PC-9 (cell line): ENCODE results near the gene ELMO1.

ENCODE experiments used
- EZH2 ChIP-seq: fragments of 200-600 bp; sonication (generic); IDR thresholded peaks from 2 replicates; pipeline ENCODE4 v1.8.0; 2017; ENCODE audit warnings: antibody characterized with exemption, low read depth
- TF ChIP-seq, protein P1 (sequence below): fragments of 200-600 bp; sonication (generic); conservative IDR thresholded peaks from 2 replicates; pipeline ENCODE4 v1.6.1; 2017; ENCODE audit warnings: mixed run types, antibody characterized with exemption, mild to moderate bottlenecking, moderate library complexity

DNA sequence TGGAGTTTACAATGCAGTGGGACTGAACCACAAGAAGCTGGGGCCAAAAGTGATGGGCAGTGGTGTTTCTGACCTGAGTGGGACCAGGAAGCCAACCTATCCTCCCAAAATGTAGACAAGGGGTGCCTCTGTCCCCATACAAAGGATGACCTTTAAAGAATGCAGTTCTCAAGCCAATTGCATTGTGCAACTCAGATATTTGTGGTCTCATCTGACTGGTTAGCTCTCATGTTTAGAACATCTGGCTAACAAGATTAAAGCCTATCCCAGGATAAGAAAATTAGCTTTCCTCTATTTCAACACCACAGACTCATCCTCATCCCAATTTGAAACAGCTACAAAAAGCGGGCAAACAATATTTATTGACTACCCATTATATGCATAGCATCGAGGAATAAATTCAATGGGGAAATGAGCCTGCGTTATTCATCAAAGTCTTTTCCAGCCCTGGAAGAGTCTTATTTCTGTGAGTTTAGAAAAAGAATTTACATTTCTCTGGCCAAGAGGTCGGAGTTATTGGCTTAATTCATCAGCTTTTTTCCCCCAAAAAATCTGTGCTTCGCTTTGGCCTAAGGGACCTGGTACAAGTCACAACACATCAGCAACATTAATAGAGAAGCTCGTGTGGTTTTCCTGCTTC lies 26.7 kb downstream of the ELMO1 start:
- TF ChIP-seq, protein P1, sequence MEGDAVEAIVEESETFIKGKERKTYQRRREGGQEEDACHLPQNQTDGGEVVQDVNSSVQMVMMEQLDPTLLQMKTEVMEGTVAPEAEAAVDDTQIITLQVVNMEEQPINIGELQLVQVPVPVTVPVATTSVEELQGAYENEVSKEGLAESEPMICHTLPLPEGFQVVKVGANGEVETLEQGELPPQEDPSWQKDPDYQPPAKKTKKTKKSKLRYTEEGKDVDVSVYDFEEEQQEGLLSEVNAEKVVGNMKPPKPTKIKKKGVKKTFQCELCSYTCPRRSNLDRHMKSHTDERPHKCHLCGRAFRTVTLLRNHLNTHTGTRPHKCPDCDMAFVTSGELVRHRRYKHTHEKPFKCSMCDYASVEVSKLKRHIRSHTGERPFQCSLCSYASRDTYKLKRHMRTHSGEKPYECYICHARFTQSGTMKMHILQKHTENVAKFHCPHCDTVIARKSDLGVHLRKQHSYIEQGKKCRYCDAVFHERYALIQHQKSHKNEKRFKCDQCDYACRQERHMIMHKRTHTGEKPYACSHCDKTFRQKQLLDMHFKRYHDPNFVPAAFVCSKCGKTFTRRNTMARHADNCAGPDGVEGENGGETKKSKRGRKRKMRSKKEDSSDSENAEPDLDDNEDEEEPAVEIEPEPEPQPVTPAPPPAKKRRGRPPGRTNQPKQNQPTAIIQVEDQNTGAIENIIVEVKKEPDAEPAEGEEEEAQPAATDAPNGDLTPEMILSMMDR: no peak
- no peak for TF ChIP-seq EZH2
